Activated CD8-positive, alpha-beta T cell treated with anti-CD3 and anti-CD28 coated beads for 36 hours (primary cell): ENCODE measurements around the gene AGXT. TPM values are rescaled to one million over a fixed set of nuclear protein-coding genes. Genes with fewer than 3 reads are reported as not detected.

Experiments used
- ATAC-seq: fragments of 200-7000 bp; cut with Tn5 transposase; one replicate; pipeline ENCODE4 v1.10.0; 2021; ENCODE audit warnings: mild to moderate bottlenecking, moderate library complexity
- CTCF ChIA-PET: fragments of 350-600 bp; sonication (Branson Sonifier 250); formaldehyde crosslinking; loops from one replicate; lab custom pipeline; 2021; ENCODE audit warnings: antibody characterized with exemption; lab: Charles Lee
- POLR2A ChIA-PET: fragments of 350-600 bp; sonication (Branson Sonifier 250); formaldehyde crosslinking; loops from one replicate; lab custom pipeline; 2021; ENCODE audit warnings: antibody characterized with exemption; lab: Charles Lee
- DNase-seq: peaks from one replicate; pipeline ENCODE4 v3.0.0-alpha.2; 2020
- H3K27ac Mint-ChIP-seq: one replicate; pipeline ENCODE4 v1.8.0; 2021; ENCODE audit warnings: mild to moderate bottlenecking, mixed read lengths
- H3K27me3 Mint-ChIP-seq: one replicate; pipeline ENCODE4 v1.8.0; 2021; ENCODE audit warnings: mixed read lengths
- H3K36me3 Mint-ChIP-seq: one replicate; pipeline ENCODE4 v1.8.0; 2021; ENCODE audit warnings: low read depth, mixed read lengths
- H3K4me1 Mint-ChIP-seq: one replicate; pipeline ENCODE4 v1.8.0; 2021; ENCODE audit warnings: low read depth, mixed read lengths
- H3K4me3 Mint-ChIP-seq: one replicate; pipeline ENCODE4 v1.8.0; 2021; ENCODE audit warnings: mild to moderate bottlenecking, moderate library complexity, mixed read lengths
- H3K9me3 Mint-ChIP-seq: one replicate; pipeline ENCODE4 v1.8.0; 2021; ENCODE audit warnings: mixed read lengths
- intact Hi-C: fragments of 100-400 bp; cut with micrococcal nuclease; formaldehyde crosslinking; loops from one replicate; pipeline ENCODE4 v1.10.0; 2022
- total RNA-seq, 2 experiments: library from RNA; stranded (reverse); gene quantifications; one replicate each; pipeline ENCODE4 v1.2.3, GENCODE V29; 2021
- TF ChIP-seq, protein P1 (sequence below): fragments of 200-600 bp; IDR thresholded peaks from one replicate; pipeline ENCODE4 v1.8.0; 2022; ENCODE audit warnings: antibody characterized with exemption, mild to moderate bottlenecking

The AGXT gene
- total RNA-seq, 2 experiments from 2014 or later, result not detected

DNA sequence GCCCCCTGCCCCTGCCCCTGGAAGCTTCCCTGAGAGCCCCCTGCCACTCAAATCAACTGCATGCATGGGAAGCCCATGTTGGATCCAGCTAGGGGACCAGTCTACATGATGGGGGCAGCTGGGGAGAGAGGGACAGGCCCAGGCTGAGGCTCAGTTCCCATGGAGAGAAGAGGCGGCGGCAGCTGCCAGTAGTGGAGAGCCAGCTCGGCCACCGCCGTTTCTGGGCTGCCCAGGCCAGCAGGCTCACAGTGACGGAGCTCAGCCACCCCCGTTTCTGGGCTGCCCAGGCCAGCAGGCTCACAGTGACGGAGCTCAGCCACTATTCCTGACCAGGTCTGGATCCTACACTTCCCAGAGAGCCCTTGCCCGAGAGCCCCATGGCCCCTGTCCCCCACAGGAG lies 23.7 kb downstream of the AGXT start:
- Mint-ChIP-seq H3K9me3 (no peaks in the 10 kb centered on the region), H3K4me3 (no peak overlapping the region), H3K27me3 (no peaks in the 10 kb centered on the region), H3K36me3 (no peaks in the 10 kb centered on the region), H3K4me1 (peaks cover 5% of the 10 kb centered on the region), H3K27ac (no peak overlapping the region)
- DNase-seq (no peak), ATAC-seq (no peak)
- TF ChIP-seq, protein P1, sequence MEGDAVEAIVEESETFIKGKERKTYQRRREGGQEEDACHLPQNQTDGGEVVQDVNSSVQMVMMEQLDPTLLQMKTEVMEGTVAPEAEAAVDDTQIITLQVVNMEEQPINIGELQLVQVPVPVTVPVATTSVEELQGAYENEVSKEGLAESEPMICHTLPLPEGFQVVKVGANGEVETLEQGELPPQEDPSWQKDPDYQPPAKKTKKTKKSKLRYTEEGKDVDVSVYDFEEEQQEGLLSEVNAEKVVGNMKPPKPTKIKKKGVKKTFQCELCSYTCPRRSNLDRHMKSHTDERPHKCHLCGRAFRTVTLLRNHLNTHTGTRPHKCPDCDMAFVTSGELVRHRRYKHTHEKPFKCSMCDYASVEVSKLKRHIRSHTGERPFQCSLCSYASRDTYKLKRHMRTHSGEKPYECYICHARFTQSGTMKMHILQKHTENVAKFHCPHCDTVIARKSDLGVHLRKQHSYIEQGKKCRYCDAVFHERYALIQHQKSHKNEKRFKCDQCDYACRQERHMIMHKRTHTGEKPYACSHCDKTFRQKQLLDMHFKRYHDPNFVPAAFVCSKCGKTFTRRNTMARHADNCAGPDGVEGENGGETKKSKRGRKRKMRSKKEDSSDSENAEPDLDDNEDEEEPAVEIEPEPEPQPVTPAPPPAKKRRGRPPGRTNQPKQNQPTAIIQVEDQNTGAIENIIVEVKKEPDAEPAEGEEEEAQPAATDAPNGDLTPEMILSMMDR, result no peak
- CTCF ChIA-PET, result interaction anchor here (0.8 kb wide), 1 partner anchor 22 kb away, joined by 4 read pairs; no protein-coding TSS in a partner anchor
- POLR2A ChIA-PET, result no interaction called here
- intact Hi-C loops, result no loop called here

DNA sequence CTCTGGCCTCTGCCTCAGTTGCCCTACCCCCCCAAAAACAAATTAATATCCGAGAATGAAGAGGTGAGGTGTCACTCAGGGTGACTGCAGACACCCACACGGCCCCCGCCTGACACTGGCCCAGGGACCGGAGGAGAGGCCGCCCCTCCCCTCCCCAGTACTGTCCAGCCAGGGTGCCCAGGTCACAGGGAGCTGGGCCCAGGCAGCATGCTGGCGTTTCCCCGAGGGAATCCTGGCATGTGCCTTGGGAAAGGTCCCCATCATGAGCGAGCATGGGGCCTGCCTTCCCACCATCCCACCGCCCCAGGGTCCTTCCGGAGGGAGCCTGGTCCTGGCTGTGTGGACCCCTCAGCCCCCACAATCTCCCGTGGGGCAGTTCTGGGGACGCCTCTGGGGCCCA lies 24.3 kb downstream of the AGXT start:
- no peaks in the 10 kb centered on the region for H3K9me3 Mint-ChIP-seq
- H3K4me3 Mint-ChIP-seq, result no peak overlapping the region
- no peak overlapping the region for H3K27ac Mint-ChIP-seq
- no peaks in the 10 kb centered on the region for H3K36me3 Mint-ChIP-seq
- intact Hi-C loops, result no loop called here
- TF ChIP-seq, protein P1, result no peak
- H3K27me3 Mint-ChIP-seq, result no peaks in the 10 kb centered on the region
- ATAC-seq (no peak), DNase-seq (no peak)
- H3K4me1 Mint-ChIP-seq, result peaks cover 5% of the 10 kb centered on the region
- POLR2A ChIA-PET, result no interaction called here
- CTCF ChIA-PET, result interaction anchor here (1.8 kb wide), 1 partner anchor 21 kb away, joined by 7 read pairs; no protein-coding TSS in a partner anchor

DNA sequence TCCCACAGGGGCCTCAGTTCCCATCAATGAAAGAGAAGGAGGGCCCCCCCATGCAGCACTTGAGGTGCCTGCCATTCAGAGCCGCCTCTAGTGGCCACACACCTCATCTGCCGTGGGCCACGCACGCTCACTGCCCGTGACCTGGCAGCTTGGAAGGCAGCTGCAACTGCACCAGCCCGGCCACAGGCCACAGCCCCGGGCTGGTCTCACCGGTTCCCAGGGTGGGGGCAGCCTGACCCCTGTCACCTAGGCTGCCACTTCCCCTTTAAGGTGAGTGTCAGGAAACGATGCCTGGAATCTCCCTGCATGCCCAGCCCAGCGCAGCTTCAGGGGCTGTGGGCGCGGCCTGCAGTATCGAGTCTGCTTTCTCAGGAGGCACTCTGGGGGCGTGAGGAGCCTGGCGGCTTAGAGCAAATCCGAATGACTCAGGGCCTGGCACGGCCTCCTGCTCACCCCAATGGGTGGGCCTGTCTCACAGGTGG lies 24.8 kb downstream of the AGXT start:
- CTCF ChIA-PET, result interaction anchor here (1.8 kb wide), 1 partner anchor 21 kb away, joined by 7 read pairs; no protein-coding TSS in a partner anchor
- H3K27me3 Mint-ChIP-seq, result no peaks in the 10 kb centered on the region
- intact Hi-C loops, result no loop called here

DNA sequence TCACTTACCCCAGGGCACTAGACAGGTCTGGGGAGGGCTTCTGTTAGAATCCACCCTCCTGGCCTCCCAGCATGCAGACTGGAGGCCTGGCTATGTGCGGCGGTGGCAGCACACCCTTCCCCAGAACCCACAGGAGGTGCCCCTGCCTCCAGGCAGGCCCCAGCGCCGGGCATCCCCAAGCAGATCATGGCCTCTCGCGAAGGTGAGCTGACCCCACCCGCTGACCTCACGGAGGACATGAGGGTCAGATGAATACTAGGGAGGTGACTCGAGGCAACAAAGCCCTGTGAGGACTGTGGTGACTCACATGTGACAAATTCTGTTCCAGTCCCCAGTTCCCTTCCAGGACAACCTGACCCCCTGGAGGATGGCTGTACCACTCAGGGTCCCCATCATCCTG lies 25.4 kb downstream of the AGXT start:
- POLR2A ChIA-PET, result no interaction called here

More for the DNA sequence above, 24.8 kb downstream of the AGXT start:
- no peaks in the 10 kb centered on the region for H3K36me3 Mint-ChIP-seq
- ATAC-seq (peak; percentile 96), DNase-seq (peak; percentile 89)
- H3K4me3 Mint-ChIP-seq, result no peak overlapping the region
- POLR2A ChIA-PET, result no interaction called here
- TF ChIP-seq, protein P1, result no peak
- H3K9me3 Mint-ChIP-seq, result no peaks in the 10 kb centered on the region
- H3K27ac Mint-ChIP-seq, result no peak overlapping the region
- H3K4me1 Mint-ChIP-seq, result peaks cover 5% of the 10 kb centered on the region

More for the DNA sequence above, 25.4 kb downstream of the AGXT start:
- Mint-ChIP-seq H3K27ac (no peak overlapping the region), H3K9me3 (no peaks in the 10 kb centered on the region), H3K4me1 (peaks cover 5% of the 10 kb centered on the region), H3K4me3 (no peak overlapping the region), H3K36me3 (no peaks in the 10 kb centered on the region), H3K27me3 (no peaks in the 10 kb centered on the region)
- intact Hi-C loops, result no loop called here
- CTCF ChIA-PET, result interaction anchor here (1.8 kb wide), 1 partner anchor 20 kb away, joined by 7 read pairs; no protein-coding TSS in a partner anchor
- peak; percentile 28 for DNase-seq
- TF ChIP-seq, protein P1, result no peak
- peak; percentile 15 for ATAC-seq
